ENCODE data around the gene SH2D3A. TPM values are rescaled to one million over a fixed set of nuclear protein-coding genes. Genes with fewer than 3 reads are reported as not detected.
A peak's percentile ranks its signal among the peaks of the same experiment; 100 is the strongest.

The SH2D3A gene
- total and polyA plus RNA-seq, 2 of the 8 experiments (the other 6 are each of a cell fraction or from before 2014, with no cell fraction given) = 14.5 to 22.1 TPM

DNA sequence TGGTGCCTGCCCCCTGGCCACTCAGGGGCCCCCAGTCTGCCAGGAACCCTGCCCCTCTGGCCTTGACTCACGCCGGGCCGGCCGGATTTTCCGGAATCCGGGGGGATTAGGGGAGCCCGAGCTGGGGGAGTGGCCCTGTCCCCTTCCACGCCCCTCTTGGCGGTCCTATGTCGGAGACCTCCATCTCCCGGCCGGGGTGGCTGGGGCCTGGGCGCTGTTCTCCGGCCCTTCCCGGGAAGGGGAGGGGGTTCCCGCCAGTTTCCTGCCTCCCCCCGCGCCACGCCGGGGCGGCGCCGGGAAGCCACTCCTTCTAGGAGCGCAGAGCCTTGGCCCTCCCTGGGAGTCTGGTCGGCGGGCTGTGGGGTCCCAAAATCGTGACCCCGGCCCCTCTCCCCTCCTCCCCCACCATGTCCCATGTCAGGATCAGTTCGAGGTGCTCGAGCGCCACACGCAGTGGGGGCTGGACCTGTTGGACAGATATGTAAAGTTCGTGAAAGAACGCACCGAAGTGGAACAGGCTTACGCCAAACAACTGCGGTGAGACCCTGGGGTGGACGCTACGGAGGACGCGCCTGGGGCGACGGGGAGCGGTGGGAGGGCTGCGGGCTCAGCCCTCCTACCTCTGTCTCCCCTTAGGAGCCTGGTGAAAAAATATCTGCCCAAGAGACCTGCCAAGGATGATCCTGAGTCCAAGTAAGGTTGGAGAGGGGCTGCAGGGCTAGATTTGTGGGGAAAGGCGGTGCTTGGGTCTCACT is 26.5 kb downstream of the SH2D3A start:
- DNase-seq (ENCODE audit: low read depth in 1 of 2, low spot score in 2 of 2) = no peak
- H3K4me3 ChIP-seq (ENCODE audit: extremely low read depth in 1 of 4, insufficient read depth in 2 of 4, low read depth in 3 of 4, low read length in 4 of 4) = peak overlapping the region; percentile 65 to 94 (median 78)
- H4K5ac ChIP-seq (ENCODE audit: insufficient read length, low read depth, low read length) = peak overlapping the region; percentile 26
- peaks cover 0 to 13% of the 10 kb centered on the region in 2 experiments; a peak in 1 of 4 replicates for H3K79me2 ChIP-seq (ENCODE audit: control insufficient read depth in 1 of 2, insufficient read depth in 2 of 2, low read length in 2 of 2)
- CTCF ChIA-PET (ENCODE audit: partially characterized antibody) = interaction anchor here (1.0 to 1.1 kb wide), 2 partner anchors 8 to 16 kb away, joined by 3 to 5 read pairs; no protein-coding TSS in a partner anchor
- no peak overlapping the region for H2BK20ac ChIP-seq (ENCODE audit: low read length)
- H2BK5ac ChIP-seq (ENCODE audit: low read depth, low read length) = no peak overlapping the region
- H3K79me1 ChIP-seq (ENCODE audit: low read depth, low read length) = peaks cover 5% of the 10 kb centered on the region
- no peak overlapping the region for H3K56ac ChIP-seq (replicated peaks; ENCODE audit: insufficient read length, low read depth, low read length)
- H2BK12ac ChIP-seq (ENCODE audit: low read depth, low read length) = no peak overlapping the region
- POLR2A ChIA-PET (ENCODE audit: partially characterized antibody) = interaction anchor here (0.6 to 9.7 kb wide), 7 partner anchors 11 to 66 kb away, joined by 3 to 110 read pairs (median 4); partner anchors contain the start of gene SH2D3A
- no peak overlapping the region for H2BK15ac ChIP-seq (ENCODE audit: low read length)
- H3K14ac ChIP-seq (ENCODE audit: insufficient read length) = no peak overlapping the region
- 1% methylated on average over 41 of the region's 46 CpGs; no CpG with 5 or more reads in 1 of the 2 experiments for WGBS, 2 experiments (ENCODE audit: extremely low coverage in 1 of 2, insufficient coverage in 1 of 2, insufficient read length in 1 of 2, insufficient replicate concordance in 2 of 2, low coverage in 1 of 2, low lambda C conversion rate in 2 of 2, missing lambda C conversion rate in 1 of 2)
- peaks cover 0 to 5% of the 10 kb centered on the region in 2 experiments for H4K20me1 ChIP-seq (replicated peaks in 1 of 2; ENCODE audit: control insufficient read depth in 1 of 2, insufficient read depth in 2 of 2, low read length in 2 of 2)
- no peak for FAIRE-seq
- no peak overlapping the region for H2AFZ ChIP-seq (ENCODE audit: low read length)
- H2AK5ac ChIP-seq (ENCODE audit: low read depth, low read length) = 0 out of 2 replicates have a peak overlapping the region, but pooled peaks have one; percentile 68
- H2BK120ac ChIP-seq (replicated peaks; ENCODE audit: low read depth, low read length) = no peak overlapping the region
- no peaks in the 10 kb centered on the region for H3K9me3 ChIP-seq (ENCODE audit: insufficient read depth in 2 of 2, low read depth in 1 of 2, low read length in 1 of 2)
- peaks cover 11 to 35% (median 17%) of the 10 kb centered on the region in 4 experiments; a peak in 7 of 8 replicates for H3K36me3 ChIP-seq (ENCODE audit: control insufficient read depth in 2 of 4, insufficient read depth in 4 of 4, low read length in 3 of 4)
- TF ChIP-seq EP300 (IDR thresholded peaks at IDR 0.05; ENCODE audit: borderline replicate concordance in 1 of 2, low read depth in 2 of 2, low read length in 2 of 2) (0 out of 3 replicates have a peak, but pooled peaks of 1 of the 2 experiments have one; percentile 34), SP4 (IDR thresholded peaks at IDR 0.05; ENCODE audit: low read length) (no peak), SP1 (IDR thresholded peaks at IDR 0.05; ENCODE audit: low read depth, low read length) (peak; percentile 15; the same call in 1 of the 2 replicates), PHF8 (conservative IDR thresholded peaks at IDR 0.05; ENCODE audit: low read depth, low read length) (0 out of 2 replicates have a peak, but pooled peaks have one; percentile 23)
- H4K91ac ChIP-seq (replicated peaks; ENCODE audit: insufficient read length, low read length) = no peak overlapping the region
- no peak overlapping the region; the same call in 1 of the 2 replicates for H3K18ac ChIP-seq (ENCODE audit: extremely low read depth, low read length)
- H3K4me2 ChIP-seq (ENCODE audit: insufficient read depth in 1 of 2, low read depth in 2 of 2, low read length in 2 of 2) = peak overlapping the region; percentile 78 to 81
- H3K23me2 ChIP-seq (ENCODE audit: low read depth, low read length) = peaks cover 17% of the 10 kb centered on the region
- peaks cover 4 to 30% (median 21%) of the 10 kb centered on the region in 4 experiments for H3K4me1 ChIP-seq (replicated peaks in 1 of 4; ENCODE audit: control insufficient read depth in 3 of 4, insufficient read depth in 4 of 4, low read length in 3 of 4)
- peak overlapping the region in 3 of 4 experiments; percentile 15 to 63 (median 48); a peak in 4 of 7 replicates for H3K9ac ChIP-seq (replicated peaks in 1 of 4; ENCODE audit: extremely low read depth in 1 of 4, low read depth in 3 of 4, low read length in 3 of 4)
- H3K27me3 ChIP-seq (replicated peaks in 1 of 4; ENCODE audit: control insufficient read depth in 3 of 4, extremely low read depth in 1 of 4, insufficient read depth in 3 of 4, low read length in 3 of 4) = no peaks in the 10 kb centered on the region
- H4K8ac ChIP-seq (ENCODE audit: extremely low read depth, insufficient read depth, low read length) = no peak overlapping the region
- H3K27ac ChIP-seq (ENCODE audit: low read depth, low read length) = peak overlapping the region; percentile 63; the same call in 1 of the 2 replicates
- no peak overlapping the region for H3K4ac ChIP-seq (replicated peaks; ENCODE audit: insufficient read length, low read depth, low read length)
- H3K23ac ChIP-seq (ENCODE audit: insufficient read length) = no peak overlapping the region

All from H1 (cell line).